Thoracic aorta (tissue), 2 donors: Measurements from ENCODE around the gene CNPY3. TPM values are rescaled to one million over a fixed set of nuclear protein-coding genes. Genes with fewer than 3 reads are reported as not detected.

Experiments
- ATAC-seq: fragments of 150-250 bp; one replicate; pipeline ENCODE4 v1.8.0; 2017; ENCODE audit warnings: low read depth; ENCODE audit not compliant: insufficient number of reproducible peaks, low FRiP score
- DNase-seq: peaks from one replicate; pipeline ENCODE4 v3.0.0-alpha.2; 2020; ENCODE audit warnings: low spot score
- H3K27ac ChIP-seq, 2 donors: fragments of 200-600 bp; sonication (generic); 1 replicate in 1 of 2; 2 replicates in 1 of 2; pipeline ENCODE4 v1.5.1; 2016; ENCODE audit warnings: mild to moderate bottlenecking in 2 of 2, moderate library complexity in 2 of 2
- H3K27me3 ChIP-seq: fragments of 200-600 bp; sonication (generic); replicated peaks from 2 replicates; pipeline ENCODE4 v1.6.0; 2016; ENCODE audit warnings: mild to moderate bottlenecking; ENCODE audit not compliant: insufficient read depth
- H3K36me3 ChIP-seq: fragments of 200-600 bp; sonication (generic); one replicate; pipeline ENCODE4 v1.5.1; 2016
- H3K4me1 ChIP-seq, 2 donors: fragments of 200-600 bp; sonication (generic); 1 replicate in 1 of 2; 2 replicates in 1 of 2; pipeline versions ENCODE4 v1.5.1 to v1.6.0; 2016; ENCODE audit warnings: low read depth in 2 of 2, mild to moderate bottlenecking in 1 of 2; ENCODE audit not compliant: control insufficient read depth in 1 of 2
- H3K4me3 ChIP-seq: fragments of 200-600 bp; sonication (generic); 2 replicates; pipeline ENCODE4 v1.5.1; 2016; ENCODE audit warnings: mild to moderate bottlenecking
- H3K9me3 ChIP-seq: fragments of 200-600 bp; sonication (generic); 2 replicates; pipeline ENCODE4 v1.5.1; 2016
- CTCF ChIP-seq: fragments of 200-600 bp; sonication (generic); IDR thresholded peaks from one replicate; pipeline ENCODE4 v1.5.1; 2019; ENCODE audit warnings: antibody characterized with exemption
- total RNA-seq, 2 donors: library from RNA; depleted of rRNA; stranded (reverse); fragments of >200 nt; gene quantifications; one replicate each; pipeline versions ENCODE4 v1.1.0 to v1.2.3, GENCODE V29; 2016

The CNPY3 gene
- total RNA-seq, 2 donors from 2014 or later = 33.7 to 40.3 TPM

DNA sequence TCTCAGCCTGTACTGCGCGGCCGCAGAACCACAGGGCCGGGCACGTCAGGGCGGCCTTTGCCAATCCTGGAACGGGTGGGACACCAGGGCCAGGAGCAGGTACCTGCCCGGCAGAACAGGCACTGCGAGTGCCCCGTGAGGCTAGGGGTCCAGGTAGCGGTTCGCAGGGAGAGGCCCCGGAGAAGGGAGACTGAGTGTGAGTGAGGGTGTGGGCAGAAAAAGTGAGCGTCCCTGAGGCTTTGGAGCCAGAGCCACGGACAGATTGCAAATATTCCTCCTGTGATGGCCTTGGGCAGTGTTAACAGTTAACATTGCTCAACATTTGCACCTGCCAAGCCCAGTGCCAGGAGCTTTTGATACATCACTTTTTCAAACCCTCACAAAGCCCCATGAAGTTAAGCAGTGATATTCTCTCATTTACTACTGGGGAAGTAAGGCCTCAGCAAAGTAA, 31.8 kb downstream of the CNPY3 start:
- Histone ChIP-seq H3K9me3 (no peaks in the 10 kb centered on the region), H3K4me3 (peak overlapping the region; percentile 80), H3K4me1 (peaks cover 6 to 17% of the 10 kb centered on the region in 2 donors), H3K36me3 (peaks cover 20% of the 10 kb centered on the region), H3K27me3 (no peaks in the 10 kb centered on the region), H3K27ac (no peak overlapping the region)
- DNase-seq (no peak), ATAC-seq (no peak)
- no peak for TF ChIP-seq CTCF

GRCh38 chr6:42962096-42962495, 32.8 kb downstream of the CNPY3 start:
- H3K27me3 ChIP-seq = no peaks in the 10 kb centered on the region
- peaks cover 28% of the 10 kb centered on the region for H3K36me3 ChIP-seq
- no peaks in the 10 kb centered on the region for H3K9me3 ChIP-seq
- ATAC-seq (no peak), DNase-seq (no peak)
- H3K4me3 ChIP-seq = no peak overlapping the region
- no peak for TF ChIP-seq CTCF
- no peak overlapping the region for H3K27ac ChIP-seq
- H3K4me1 ChIP-seq = peaks cover 6 to 17% of the 10 kb centered on the region in 2 donors

DNA sequence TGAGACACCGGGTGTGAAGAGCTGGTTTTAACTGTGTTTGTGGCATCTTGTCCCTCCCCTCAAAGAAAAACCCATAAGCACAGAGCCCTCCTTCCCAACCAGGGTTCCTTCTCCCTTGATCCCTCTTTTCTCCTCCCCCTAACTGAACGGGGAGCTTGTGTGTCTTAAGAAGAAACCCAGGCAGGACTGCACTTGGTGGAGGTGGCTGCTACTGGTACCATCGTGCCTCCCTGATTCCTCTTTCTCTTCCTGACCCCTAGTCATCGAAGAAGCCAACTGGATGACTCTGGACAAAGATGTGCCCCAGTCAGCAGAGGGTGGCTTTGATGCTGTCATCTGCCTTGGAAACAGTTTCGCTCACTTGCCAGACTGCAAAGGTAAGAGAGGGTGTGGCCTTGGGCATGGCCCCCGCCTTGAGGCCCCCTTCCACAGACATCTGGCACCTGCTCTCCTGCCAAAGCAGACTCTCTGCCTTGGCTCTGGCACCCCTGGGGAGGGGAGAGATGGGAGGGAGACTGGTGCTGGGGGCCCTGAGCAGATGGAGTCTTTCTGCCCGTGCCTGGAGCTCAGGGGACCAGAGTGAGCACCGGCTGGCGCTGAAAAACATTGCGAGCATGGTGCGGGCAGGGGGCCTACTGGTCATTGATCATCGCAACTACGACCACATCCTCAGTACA, 33.4 kb downstream of the CNPY3 start:
- TF ChIP-seq CTCF = no peak
- Histone ChIP-seq H3K27ac (no peak overlapping the region), H3K4me3 (no peak overlapping the region), H3K27me3 (no peaks in the 10 kb centered on the region), H3K9me3 (no peaks in the 10 kb centered on the region), H3K4me1 (peaks cover 6 to 17% of the 10 kb centered on the region in 2 donors), H3K36me3 (peaks cover 31% of the 10 kb centered on the region)
- DNase-seq (no peak), ATAC-seq (no peak)

- Histone ChIP-seq H3K36me3 (peaks cover 31% of the 10 kb centered on the region), H3K27ac (no peak overlapping the region), H3K27me3 (no peaks in the 10 kb centered on the region), H3K4me1 (peaks cover 6 to 17% of the 10 kb centered on the region in 2 donors), H3K9me3 (no peaks in the 10 kb centered on the region), H3K4me3 (no peak overlapping the region)
- TF ChIP-seq CTCF = no peak
- no peak for ATAC-seq
- DNase-seq = no peak
Observed at GRCh38 chr6:42963179-42963854, 34.0 kb downstream of the CNPY3 start.

DNA sequence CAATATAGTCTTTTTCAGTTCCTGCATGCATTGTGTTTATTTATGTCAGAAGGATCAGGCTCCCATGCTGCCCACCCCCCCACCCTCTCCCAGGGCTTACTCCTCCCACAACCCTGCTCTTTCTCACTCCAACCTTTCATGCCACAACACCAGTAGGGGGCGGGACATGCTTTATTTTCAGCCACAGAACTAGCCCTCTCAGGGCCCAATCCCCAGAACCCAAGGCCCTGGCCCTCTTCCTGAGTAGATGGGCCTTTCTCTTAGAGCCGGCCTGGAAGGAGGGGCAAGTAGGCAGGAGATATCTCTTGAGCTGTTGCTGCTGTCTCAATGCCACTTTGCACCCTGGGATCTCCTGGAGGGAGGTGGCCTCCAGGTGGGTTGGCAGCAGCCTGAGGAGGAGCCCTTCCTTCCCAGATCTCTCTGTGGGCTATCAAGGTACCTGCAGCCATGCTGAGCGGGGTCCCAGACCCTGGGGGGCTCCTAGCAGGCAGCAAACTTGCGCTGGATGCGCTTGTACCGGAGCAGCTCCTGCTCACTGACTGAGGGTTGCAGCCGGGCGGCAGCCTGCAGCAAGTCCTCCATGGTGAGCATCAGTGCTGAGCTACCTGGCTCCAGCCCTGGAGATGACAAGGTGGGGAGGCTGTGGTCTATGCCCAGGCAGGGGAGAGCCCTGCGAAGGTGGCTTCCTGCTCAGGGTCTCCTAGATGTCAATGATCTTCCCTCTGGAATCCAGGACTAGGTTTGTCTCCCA, 34.8 kb downstream of the CNPY3 start:
- Histone ChIP-seq H3K27ac (no peak overlapping the region), H3K4me1 (peaks cover 6 to 17% of the 10 kb centered on the region in 2 donors), H3K36me3 (peaks cover 31% of the 10 kb centered on the region), H3K4me3 (no peak overlapping the region), H3K9me3 (no peaks in the 10 kb centered on the region), H3K27me3 (no peaks in the 10 kb centered on the region)
- DNase-seq (no peak), ATAC-seq (no peak)
- no peak for TF ChIP-seq CTCF
